DND-41 (cell line): ENCODE data around the gene SMPDL3B.
"Not testable (repeated sequence)": the region's sequence is repeated elsewhere in the genome, so short reads cannot be mapped to it uniquely, and the experiment has no call there.

Source experiments
- ATAC-seq: fragments of 200-7000 bp; cut with Tn5 transposase; 3 replicates; pipeline ENCODE4 v1.9.1; 2021; ENCODE audit warnings: low read depth; ENCODE audit not compliant: insufficient read depth
- DNase-seq: peaks from one replicate; pipeline ENCODE4 v3.0.0-alpha.2; 2020
- H2AFZ ChIP-seq: 2 replicates; pipeline ENCODE4 v1.6.0; 2012; ENCODE audit warnings: low read depth, low read length
- H3K27ac ChIP-seq: 2 replicates; pipeline ENCODE4 v1.5.1; 2012; ENCODE audit warnings: low read length, inconsistent platforms
- H3K27me3 ChIP-seq: fragments of 200-600 bp; sonication (generic); 2 replicates; pipeline ENCODE4 v1.6.0; 2012; ENCODE audit warnings: low read length, mild to moderate bottlenecking, inconsistent platforms; ENCODE audit not compliant: insufficient read depth, poor library complexity
- H3K36me3 ChIP-seq: 2 replicates; pipeline ENCODE4 v1.5.1; 2012; ENCODE audit warnings: low read length, inconsistent platforms; ENCODE audit not compliant: insufficient read depth
- H3K4me1 ChIP-seq: 2 replicates; pipeline ENCODE4 v1.5.1; 2012; ENCODE audit warnings: mild to moderate bottlenecking, low read length; ENCODE audit not compliant: insufficient read depth
- H3K4me2 ChIP-seq: 2 replicates; pipeline ENCODE4 v1.6.0; 2012; ENCODE audit warnings: mild to moderate bottlenecking, moderate library complexity, low read length, inconsistent platforms; ENCODE audit not compliant: insufficient read depth
- H3K4me3 ChIP-seq, 2 experiments: fragments of 200-600 bp in 1 of 2; shearing (Covaris generic) in 1 of 2; 2 replicates each; pipeline ENCODE4 v1.5.1; 2012 to 2016; ENCODE audit warnings: inconsistent platforms in 2 of 2, low read length in 2 of 2, mild to moderate bottlenecking in 2 of 2, low read depth in 1 of 2, moderate library complexity in 1 of 2
- H3K79me2 ChIP-seq: 2 replicates; pipeline ENCODE4 v1.6.0; 2012; ENCODE audit warnings: low read length, inconsistent platforms; ENCODE audit not compliant: insufficient read depth
- H3K9ac ChIP-seq: 2 replicates; pipeline ENCODE4 v1.6.0; 2012; ENCODE audit warnings: low read depth, mild to moderate bottlenecking, inconsistent platforms, low read length, moderate library complexity
- H3K9me3 ChIP-seq: 2 replicates; pipeline ENCODE4 v1.5.1; 2012; ENCODE audit warnings: low read length, moderate library complexity, mild to moderate bottlenecking, inconsistent platforms; ENCODE audit not compliant: insufficient read depth, severe bottlenecking
- H4K20me1 ChIP-seq: 2 replicates; pipeline ENCODE4 v1.6.0; 2012; ENCODE audit warnings: low read length; ENCODE audit not compliant: insufficient read depth
- CTCF ChIP-seq: IDR thresholded peaks from 2 replicates; pipeline ENCODE4 v1.5.1; 2012; ENCODE audit warnings: borderline replicate concordance, low read length, moderate library complexity, mild to moderate bottlenecking; ENCODE audit not compliant: poor library complexity, severe bottlenecking; ENCODE audit errors: extremely low read depth
- EZH2 ChIP-seq: IDR thresholded peaks from 3 replicates; pipeline ENCODE4 v1.6.1; 2012; ENCODE audit warnings: borderline replicate concordance, low read depth, mild to moderate bottlenecking, moderate library complexity, low read length, inconsistent platforms; ENCODE audit not compliant: severe bottlenecking

The SMPDL3B gene

GRCh38 chr1:27999055-27999454, 64.3 kb downstream of the SMPDL3B start:
- no peak for TF ChIP-seq CTCF
- TF ChIP-seq EZH2: no peak
- DNase-seq (no peak), ATAC-seq (no peak)
- Histone ChIP-seq H3K27ac (no peak overlapping the region), H3K4me1 (no peaks in the 10 kb centered on the region), H3K9me3 (no peaks in the 10 kb centered on the region), H3K27me3 (no peaks in the 10 kb centered on the region), H3K36me3 (peaks cover 66% of the 10 kb centered on the region), H3K4me3 (no peak overlapping the region), H3K79me2 (no peaks in the 10 kb centered on the region), H4K20me1 (no peaks in the 10 kb centered on the region), H3K9ac (no peak overlapping the region), H3K4me2 (no peak overlapping the region), H2AFZ (no peak overlapping the region)

- H3K27me3 ChIP-seq: no peaks in the 10 kb centered on the region
- H3K4me1 ChIP-seq: no peaks in the 10 kb centered on the region
- H3K27ac ChIP-seq: no peak overlapping the region
Measured at GRCh38 chr1:28002600-28002999, 67.8 kb downstream of the SMPDL3B start.

DNA sequence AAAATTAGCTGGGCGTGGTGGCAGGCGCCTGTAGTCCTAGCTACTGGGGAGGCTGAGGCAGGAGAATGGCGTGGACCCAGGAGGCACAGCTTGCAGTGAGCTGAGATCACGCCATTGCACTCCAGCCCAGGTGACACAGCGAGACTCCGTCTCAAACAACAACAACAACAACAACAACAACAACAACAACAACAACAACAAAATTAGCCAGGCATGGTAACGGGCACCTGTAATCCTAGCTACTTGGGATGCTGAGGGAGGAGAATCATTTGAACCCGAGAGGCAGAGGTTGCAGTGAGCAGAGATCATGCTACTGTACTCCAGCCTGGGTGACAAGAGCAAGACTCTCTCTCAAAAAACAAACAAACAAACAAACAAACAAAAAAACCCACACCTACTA, 68.3 kb downstream of the SMPDL3B start:
- DNase-seq, H3K4me1 ChIP-seq, H3K9ac ChIP-seq, H3K79me2 ChIP-seq, H3K27me3 ChIP-seq, H4K20me1 ChIP-seq, ATAC-seq, H3K4me2 ChIP-seq, H3K4me3 ChIP-seq, H2AFZ ChIP-seq, H3K9me3 ChIP-seq, H3K27ac ChIP-seq: not testable (repeated sequence)
- H3K36me3 ChIP-seq: peaks cover 46% of the 10 kb centered on the region; the same call in 1 of the 2 replicates

More at GRCh38 chr1:28002600-28002999, 67.8 kb downstream of the SMPDL3B start:
- Histone ChIP-seq H4K20me1 (no peaks in the 10 kb centered on the region), H3K9ac (no peak overlapping the region), H3K4me3 (no peak overlapping the region), H3K79me2 (no peaks in the 10 kb centered on the region), H3K36me3 (peaks cover 51% of the 10 kb centered on the region), H3K9me3 (no peaks in the 10 kb centered on the region), H3K4me2 (no peak overlapping the region), H2AFZ (no peak overlapping the region)
- ATAC-seq (no peak), DNase-seq (no peak)
- TF ChIP-seq EZH2 (no peak), CTCF (no peak)
